Ramos (cell line): ENCODE measurements around the gene CD207.

Source experiments
- in situ Hi-C: fragments of 300-500 bp; cut with MboI; formaldehyde crosslinking; loops from one replicate; pipeline ENCODE4 v1.14.3; 2022; ENCODE audit warnings: low sequenced_read_pairs; ENCODE audit not compliant: unreplicated experiment

Gene CD207

GRCh38 chr2:70797506-70797905, 38.1 kb downstream of the CD207 start:
- in situ Hi-C loops: no loop called here

GRCh38 chr2:70796262-70796661, 39.4 kb downstream of the CD207 start:
- in situ Hi-C loops: no loop called here

- in situ Hi-C loops: no loop called here
Measured at GRCh38 chr2:70795164-70795995, 40.2 kb downstream of the CD207 start.

GRCh38 chr2:70793450-70793849, 42.2 kb downstream of the CD207 start:
- in situ Hi-C loops: no loop called here

- in situ Hi-C loops: no loop called here
Measured at GRCh38 chr2:70790136-70790828, 45.3 kb downstream of the CD207 start, which contains the start of gene FIGLA. FIGLA (minus strand) TSS chr2:70790643; CDS start chr2:70790638, 5 bp downstream.

GRCh38 chr2:70789304-70790135, 46.1 kb downstream of the CD207 start:
- in situ Hi-C loops: no loop called here

GRCh38 chr2:70785137-70785911, 50.3 kb downstream of the CD207 start:
- in situ Hi-C loops: no loop called here

GRCh38 chr2:70784320-70784719, 51.3 kb downstream of the CD207 start:
- in situ Hi-C loops: no loop called here
